Esophagus muscularis mucosa (tissue), 4 donors: Measurements from ENCODE around the gene NKPD1. TPM values are rescaled to one million over a fixed set of nuclear protein-coding genes. Genes with fewer than 3 reads are reported as not detected.
"Not testable (repeated sequence)": the region's sequence is repeated elsewhere in the genome, so short reads cannot be mapped to it uniquely, and the experiment has no call there.

Source experiments
- DNase-seq: peaks from one replicate; pipeline ENCODE4 v3.0.0-alpha.2; 2017; ENCODE audit errors: extremely low spot score
- H3K27ac ChIP-seq, 4 donors: fragments of 200-600 bp; sonication (generic); replicated peaks in 1 of 4; 1 replicate in 3 of 4; 2 replicates in 1 of 4; pipeline ENCODE4 v1.5.1; 2016 to 2019; ENCODE audit warnings: mild to moderate bottlenecking in 1 of 4
- H3K27me3 ChIP-seq, 4 donors: fragments of 200-600 bp; sonication (generic); one replicate each; pipeline versions ENCODE4 v1.5.1 to v1.6.0; 2016 to 2019
- H3K36me3 ChIP-seq, 4 donors: fragments of 200-600 bp; sonication (generic); one replicate each; pipeline ENCODE4 v1.5.1; 2016 to 2019
- H3K4me1 ChIP-seq, 4 donors: fragments of 200-600 bp; sonication (generic); one replicate each; pipeline ENCODE4 v1.5.1; 2016 to 2019
- H3K4me3 ChIP-seq, 4 donors: fragments of 200-600 bp; sonication (generic); 1 replicate in 2 of 4; 2 replicates in 2 of 4; pipeline ENCODE4 v1.5.1; 2016 to 2019; ENCODE audit warnings: mild to moderate bottlenecking in 4 of 4, moderate library complexity in 1 of 4
- H3K9me3 ChIP-seq, 4 donors: fragments of 200-600 bp; sonication (generic); 1 replicate in 3 of 4; 2 replicates in 1 of 4; pipeline ENCODE4 v1.5.1; 2016 to 2019
- CTCF ChIP-seq, 3 experiments: fragments of 200-600 bp in 2 of 3; fragments of 450-650 bp in 1 of 3; sonication (generic) in 2 of 3; IDR thresholded peaks; one replicate each; pipeline ENCODE4 v1.5.1; 2017 to 2019; ENCODE audit warnings: antibody characterized with exemption in 3 of 3, mild to moderate bottlenecking in 2 of 3, moderate library complexity in 1 of 3
- EP300 ChIP-seq: sonication (generic); formaldehyde crosslinking; IDR thresholded peaks from one replicate; pipeline ENCODE4 v1.6.1; 2017; ENCODE audit warnings: antibody characterized with exemption
- POLR2A ChIP-seq: fragments of 450-650 bp; IDR thresholded peaks from one replicate; pipeline ENCODE4 v1.6.1; 2017; ENCODE audit warnings: antibody characterized with exemption, moderate library complexity, mild to moderate bottlenecking, low read depth
- POLR2AphosphoS5 ChIP-seq, 2 donors: sonication (generic); formaldehyde crosslinking; IDR thresholded peaks; one replicate each; pipeline ENCODE4 v1.6.1; 2017; ENCODE audit warnings: antibody characterized with exemption in 2 of 2
- WGBS: methylation state at CpG from one replicate; pipeline ENCODE4 v1.1.5; 2018; 5-methylcytosine and 5-hydroxymethylcytosine counted together
- intact Hi-C: fragments of 100-400 bp; cut with DNase I; formaldehyde crosslinking; loops from one replicate; pipeline ENCODE4 v1.15.1; 2023
- total RNA-seq, 4 donors: library from RNA; depleted of rRNA; stranded (reverse); fragments of >200 nt; gene quantifications; one replicate each; pipeline versions ENCODE4 v1.1.0 to v1.2.1, GENCODE V29; 2016

The NKPD1 gene
- total RNA-seq, 4 donors from 2014 or later, result 0.26 TPM; not detected in 3

- WGBS, result 89% methylated on average over 2 of the region's 9 CpGs
- TF ChIP-seq EP300, result no peak
- DNase-seq, result no peak
- H3K4me3 ChIP-seq, result no peak overlapping the region
- intact Hi-C loops, result no loop called here
- no peaks in the 10 kb centered on the region for H3K9me3 ChIP-seq
- no peaks in the 10 kb centered on the region for H3K27me3 ChIP-seq
- no peak overlapping the region for H3K27ac ChIP-seq
- peaks cover 0 to 8% (median 0%) of the 10 kb centered on the region in 4 donors for H3K36me3 ChIP-seq
- peaks cover 0 to 14% (median 4%) of the 10 kb centered on the region in 4 donors for H3K4me1 ChIP-seq
Measured at GRCh38 chr19:45125360-45125759, 35.4 kb downstream of the NKPD1 start.

GRCh38 chr19:45124021-45124420, 36.8 kb downstream of the NKPD1 start:
- no peak for TF ChIP-seq POLR2A
- H3K4me1 ChIP-seq, result peaks cover 0 to 10% (median 4%) of the 10 kb centered on the region in 4 donors
- H3K27ac ChIP-seq, result no peak overlapping the region
- H3K27me3 ChIP-seq, result no peaks in the 10 kb centered on the region
- no peak overlapping the region for H3K4me3 ChIP-seq
- no peaks in the 10 kb centered on the region for H3K9me3 ChIP-seq
- DNase-seq, result no peak
- WGBS, result 96% methylated on average over 6 of the region's 6 CpGs
- intact Hi-C loops, result no loop called here
- H3K36me3 ChIP-seq, result peaks cover 0 to 7% (median 0%) of the 10 kb centered on the region in 4 donors

- no peak for TF ChIP-seq CTCF (IDR thresholded peaks at IDR 0.05)
- TF ChIP-seq EP300, result no peak
Measured at GRCh38 chr19:45123440-45123850, 37.3 kb downstream of the NKPD1 start.

GRCh38 chr19:45122832-45123231, 38.0 kb downstream of the NKPD1 start:
- Histone ChIP-seq H3K4me1 (peaks cover 0 to 13% (median 9%) of the 10 kb centered on the region in 4 donors), H3K4me3 (no peak overlapping the region), H3K27ac (no peak overlapping the region), H3K9me3 (no peaks in the 10 kb centered on the region), H3K36me3 (no peaks in the 10 kb centered on the region), H3K27me3 (no peaks in the 10 kb centered on the region)
- intact Hi-C loops, result no loop called here
- DNase-seq, result no peak
- WGBS, result 76% methylated on average over 6 of the region's 6 CpGs
- TF ChIP-seq POLR2A (no peak), POLR2AphosphoS5 (IDR thresholded peaks at IDR 0.05) (no peak), EP300 (no peak), CTCF (IDR thresholded peaks at IDR 0.05) (no peak)

More at GRCh38 chr19:45123440-45123850, 37.3 kb downstream of the NKPD1 start:
- H3K4me1 ChIP-seq, result peaks cover 0 to 10% (median 7%) of the 10 kb centered on the region in 4 donors
- no peak overlapping the region for H3K4me3 ChIP-seq
- no peaks in the 10 kb centered on the region for H3K9me3 ChIP-seq
- intact Hi-C loops, result no loop called here
- no peaks in the 10 kb centered on the region for H3K27me3 ChIP-seq
- H3K27ac ChIP-seq, result no peak overlapping the region
- peaks cover 0 to 2% (median 0%) of the 10 kb centered on the region in 4 donors for H3K36me3 ChIP-seq
- DNase-seq, result no peak
- 62% methylated on average over 9 of the region's 9 CpGs for WGBS

- intact Hi-C loops, result no loop called here
- DNase-seq, result no peak
- Histone ChIP-seq H3K27me3 (no peaks in the 10 kb centered on the region), H3K4me3 (no peak overlapping the region), H3K36me3 (no peaks in the 10 kb centered on the region), H3K27ac (no peak overlapping the region), H3K9me3 (no peaks in the 10 kb centered on the region), H3K4me1 (peaks cover 0 to 22% (median 13%) of the 10 kb centered on the region in 4 donors)
- no peak for TF ChIP-seq POLR2A
- no peak for TF ChIP-seq EP300
- TF ChIP-seq CTCF (IDR thresholded peaks at IDR 0.05), result no peak
- TF ChIP-seq POLR2AphosphoS5 (IDR thresholded peaks at IDR 0.05), result no peak
- 85% methylated on average over 7 of the region's 11 CpGs for WGBS
Measured at GRCh38 chr19:45121827-45122345, 38.9 kb downstream of the NKPD1 start.

GRCh38 chr19:45119582-45119981, 41.2 kb downstream of the NKPD1 start:
- H3K27ac ChIP-seq, result no peak overlapping the region
- intact Hi-C loops, result no loop called here
- 95% methylated on average over 6 of the region's 6 CpGs for WGBS

GRCh38 chr19:45118591-45119355, 42.0 kb downstream of the NKPD1 start:
- H3K4me3 ChIP-seq, DNase-seq, H3K27me3 ChIP-seq, H3K27ac ChIP-seq, H3K9me3 ChIP-seq, H3K36me3 ChIP-seq, intact Hi-C loops: not testable (repeated sequence)
- 56% methylated on average over 18 of the region's 18 CpGs for WGBS
- H3K4me1 ChIP-seq, result peaks cover 0 to 25% (median 10%) of the 10 kb centered on the region in 4 donors

More at GRCh38 chr19:45119582-45119981, 41.2 kb downstream of the NKPD1 start:
- DNase-seq, result no peak
- Histone ChIP-seq H3K4me1 (peaks cover 0 to 21% (median 10%) of the 10 kb centered on the region in 4 donors), H3K9me3 (no peaks in the 10 kb centered on the region), H3K27me3 (no peaks in the 10 kb centered on the region), H3K4me3 (no peak overlapping the region), H3K36me3 (no peaks in the 10 kb centered on the region)
- TF ChIP-seq POLR2A (no peak), EP300 (no peak), CTCF (IDR thresholded peaks at IDR 0.05) (no peak), POLR2AphosphoS5 (IDR thresholded peaks at IDR 0.05) (no peak)
